ENCODE results near the gene SPTBN1. TPM values are rescaled to one million over a fixed set of nuclear protein-coding genes. Genes with fewer than 3 reads are reported as not detected.

SPTBN1 gene
- total and polyA plus RNA-seq, 9 of the 15 experiments (the other 6 are each of a cell fraction or from before 2014, with no cell fraction given) = 8.9 to 66.8 (median 31.4) TPM

GRCh38 chr2:54613794-54614257, 157.7 kb downstream of the SPTBN1 start (continued):
- TF ChIP-seq FOXA3 (CRISPR knock-in tag; conservative IDR thresholded peaks at IDR 0.05 in 1 of 2, IDR thresholded peaks at IDR 0.05 in 1 of 2) = peak in 1 of 2 experiments; percentile 26; a peak in 1 of 4 replicates
- TF ChIP-seq FOXO4 (CRISPR knock-in tag; IDR thresholded peaks at IDR 0.05) = no peak
- no peak for TF ChIP-seq ZNF77 (CRISPR knock-in tag; IDR thresholded peaks at IDR 0.05)
- no peak for TF ChIP-seq HDAC1 (IDR thresholded peaks at IDR 0.05)

DNA sequence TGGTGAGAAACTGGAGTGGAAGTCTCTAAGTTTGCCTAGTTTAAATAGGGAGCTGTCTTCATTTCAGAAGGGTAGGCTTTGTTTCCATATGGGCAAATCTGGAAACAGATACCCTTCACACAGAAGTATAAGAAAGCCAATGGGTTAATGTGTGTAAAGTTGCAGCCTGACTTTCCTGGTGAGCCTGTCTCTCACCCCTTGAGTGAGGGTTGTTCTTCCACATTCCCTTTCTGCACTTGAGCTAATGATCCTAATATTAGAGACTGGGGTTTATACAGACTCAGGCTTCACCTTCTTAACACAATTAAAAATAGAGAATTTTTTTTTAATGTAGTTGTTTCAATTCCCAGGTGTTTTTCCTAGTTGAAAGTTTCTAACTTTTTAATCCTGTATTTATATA, 158.7 kb downstream of the SPTBN1 start:
- CTCF ChIA-PET (ENCODE audit: low intra/inter-chr PET ratio) = no interaction called here
- Histone ChIP-seq H3K9ac (ENCODE audit: insufficient read depth in 1 of 2, low read depth in 2 of 2, low read length in 2 of 2) (no peak overlapping the region), H3K4me2 (ENCODE audit: insufficient read depth, low read length) (no peak overlapping the region), H3K9me1 (ENCODE audit: control insufficient read depth, insufficient read depth, low read length) (no peaks in the 10 kb centered on the region), H3K4me3 (no peak overlapping the region), H3K27ac (ENCODE audit: extremely low read depth, low read depth, low read length) (no peak overlapping the region), H2AFZ (ENCODE audit: low read depth, low read length) (no peak overlapping the region), H3K4me1 (replicated peaks in 1 of 2; ENCODE audit: control insufficient read depth in 2 of 2, insufficient read depth in 2 of 2, low read length in 2 of 2) (peaks cover 0 to 13% of the 10 kb centered on the region in 2 experiments; a peak in 1 of 5 replicates), H3K27me3 (ENCODE audit: control insufficient read depth in 2 of 2, insufficient read depth in 2 of 2, low read length in 2 of 2) (no peaks in the 10 kb centered on the region), H3K79me2 (ENCODE audit: control insufficient read depth, insufficient read depth, low read length) (0 out of 3 replicates have a peak, but pooled peaks cover 1% of the 10 kb centered on the region), H4K20me1 (replicated peaks; ENCODE audit: control insufficient read depth, insufficient read depth, low read length) (no peaks in the 10 kb centered on the region), H3K36me3 (ENCODE audit: control insufficient read depth, insufficient read depth, low read length) (peaks cover 51% of the 10 kb centered on the region), H3K9me3 (replicated peaks; ENCODE audit: control insufficient read depth, insufficient read depth, low read depth, low read length) (no peaks in the 10 kb centered on the region)
- FAIRE-seq (no peak), DNase-seq (ENCODE audit: extremely low read depth in 1 of 4, low spot score in 3 of 4) (no peak), ATAC-seq (no peak)
- POLR2A ChIA-PET = interaction anchor here (1.4 to 1.8 kb wide), 2 partner anchors 10 to 13 kb away, joined by 5 read pairs; no protein-coding TSS in a partner anchor
- intact Hi-C loops (cut with micrococcal nuclease) (no loop called here), in situ Hi-C loops (cut with MboI) (no loop called here)
- BruUV-seq (replicated peaks) = no TSS peak
- no peak for TF ChIP-seq ASH1L (IDR thresholded peaks at IDR 0.05; ENCODE audit: borderline replicate concordance, low read depth, partially characterized antibody)

Measured in K562 (cell line).